Heart left ventricle (tissue), 13 donors: ENCODE results near the gene C1QTNF6.

Source experiments
- POLR2A ChIP-seq, 2 donors: fragments of 450-650 bp; IDR thresholded peaks; one replicate each; pipeline ENCODE4 v1.6.1; 2017; ENCODE audit warnings: antibody characterized with exemption in 2 of 2, mild to moderate bottlenecking in 2 of 2, moderate library complexity in 2 of 2
- TF ChIP-seq, protein P1 (sequence below), 12 donors: fragments of 200-600 bp; sonication (generic) in 4 of 12; IDR thresholded peaks; one replicate each; pipeline versions ENCODE4 v1.5.0 to v1.8.0; 2018 to 2022; ENCODE audit warnings: antibody characterized with exemption in 12 of 12, mild to moderate bottlenecking in 5 of 12
- donor health status: ischemic (EF 13 %, LVEDD 7.1; RV severe dilation, severe dysfunction).
- donor health status: DM: no; HTN: yes; CAD: no.
- donor health status: DM: no; HTN: no; CAD: no.
- donor health status: ischemic (EF 25% LVEDD 6.9; RV normal size, moderate dysfunction).
- donor health status: ischemic (EF 25% LVEDD 5.7; RV mildly dilated, moderate dysfunction).
- donor health status: ischemic (EF 35%, LVEDD 5.7; RV mildly dilated, moderate dysfunction).
- donor health status: nonischemic (EF 11% LVEDD 7.7; RV severe dilation, severe dysfunction).
- donor health status: DM: yes; HTN: yes; CAD: no.
- donor health status: PGD.
- donor health status: ischemic (EF 29% LVEDD 5.4; RV normal size, mild dysfunction).
- donor health status: nonischemic (EF 23%, LVEDD 6.1; RV moderate dilation, normal function).

DNA sequence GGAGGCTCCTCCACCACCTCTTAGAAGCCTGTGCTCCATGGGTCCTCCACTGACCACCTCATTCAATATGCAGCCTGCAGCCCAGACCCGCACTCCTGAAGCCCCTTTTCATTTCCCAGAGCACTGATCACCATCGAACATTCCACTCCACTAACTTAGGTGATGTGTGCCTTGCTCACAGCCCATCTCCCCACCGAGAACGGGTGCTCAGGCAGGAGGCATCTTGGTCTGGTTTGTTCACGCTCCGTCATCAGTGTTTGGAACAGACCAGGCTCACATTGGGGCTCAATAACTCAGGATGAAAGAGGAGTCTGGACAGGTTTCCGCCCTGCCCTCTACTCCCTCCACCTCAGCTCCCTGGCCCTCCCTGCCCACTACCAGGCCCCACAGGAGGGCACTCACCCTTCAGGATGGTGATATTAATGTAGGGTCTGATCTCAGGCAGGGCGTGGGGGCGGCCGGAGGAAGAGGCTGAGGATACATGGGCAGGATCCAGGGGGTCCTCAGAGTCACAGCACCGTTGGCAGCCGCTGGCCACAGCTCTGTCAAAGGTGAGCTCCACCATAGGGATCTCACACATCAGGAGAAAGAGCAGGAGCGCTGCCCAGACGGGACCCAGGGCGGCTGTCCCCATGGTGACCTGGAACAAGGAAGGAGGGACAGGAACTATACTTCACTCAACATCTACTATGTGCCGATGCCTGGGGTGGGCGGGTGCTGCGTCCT, 3.1 kb downstream of the C1QTNF6 start:
- TF ChIP-seq, protein P1, sequence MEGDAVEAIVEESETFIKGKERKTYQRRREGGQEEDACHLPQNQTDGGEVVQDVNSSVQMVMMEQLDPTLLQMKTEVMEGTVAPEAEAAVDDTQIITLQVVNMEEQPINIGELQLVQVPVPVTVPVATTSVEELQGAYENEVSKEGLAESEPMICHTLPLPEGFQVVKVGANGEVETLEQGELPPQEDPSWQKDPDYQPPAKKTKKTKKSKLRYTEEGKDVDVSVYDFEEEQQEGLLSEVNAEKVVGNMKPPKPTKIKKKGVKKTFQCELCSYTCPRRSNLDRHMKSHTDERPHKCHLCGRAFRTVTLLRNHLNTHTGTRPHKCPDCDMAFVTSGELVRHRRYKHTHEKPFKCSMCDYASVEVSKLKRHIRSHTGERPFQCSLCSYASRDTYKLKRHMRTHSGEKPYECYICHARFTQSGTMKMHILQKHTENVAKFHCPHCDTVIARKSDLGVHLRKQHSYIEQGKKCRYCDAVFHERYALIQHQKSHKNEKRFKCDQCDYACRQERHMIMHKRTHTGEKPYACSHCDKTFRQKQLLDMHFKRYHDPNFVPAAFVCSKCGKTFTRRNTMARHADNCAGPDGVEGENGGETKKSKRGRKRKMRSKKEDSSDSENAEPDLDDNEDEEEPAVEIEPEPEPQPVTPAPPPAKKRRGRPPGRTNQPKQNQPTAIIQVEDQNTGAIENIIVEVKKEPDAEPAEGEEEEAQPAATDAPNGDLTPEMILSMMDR (IDR thresholded peaks at IDR 0.05) = no peak
- TF ChIP-seq POLR2A (IDR thresholded peaks at IDR 0.05) = no peak
